H1 (cell line): ENCODE data around the gene DLX4. TPM values are rescaled to one million over a fixed set of nuclear protein-coding genes. Genes with fewer than 3 reads are reported as not detected.

Experiments
- BCL11A ChIP-seq, 2 experiments: IDR thresholded peaks; one replicate each; pipeline ENCODE4 v1.6.1; 2011; ENCODE audit warnings: low read depth in 2 of 2, low read length in 2 of 2, mild to moderate bottlenecking in 2 of 2
- HDAC2 ChIP-seq, 2 experiments: fragments of 300-600 bp in 1 of 2; sonication (generic) in 1 of 2; IDR thresholded peaks; 2 replicates each; pipeline ENCODE4 v1.6.1; 2011 to 2012; ENCODE audit warnings: low read depth in 2 of 2, low read length in 2 of 2, mild to moderate bottlenecking in 2 of 2, moderate library complexity in 2 of 2, borderline replicate concordance in 1 of 2, inconsistent platforms in 1 of 2
- SIRT6 ChIP-seq: IDR thresholded peaks from one replicate; pipeline ENCODE4 v1.7.1; 2012; ENCODE audit warnings: low read length, inconsistent platforms
- polyA plus RNA-seq, 7 experiments: library from polyadenylated mRNA; depleted of rRNA in 3 of 7; stranded (reverse) in 5 of 7; unstranded in 2 of 7; fragments of >200 nt in 5 of 7; fragments of 200-250 nt in 2 of 7; gene quantifications; 1 replicate in 5 of 7; 2 replicates in 1 of 7; 4 replicates in 1 of 7; pipeline versions ENCODE4 v1.2.1 to v1.2.3, GENCODE V29; 2011 to 2013; ENCODE audit warnings: missing spikeins in 2 of 7, mixed read lengths in 2 of 7
- total RNA-seq: library from RNA; stranded (reverse); fragmentation: NEBNext Ultra II Directional; extraction: Animal tissue kit (Norgen Biotek cat#: 25700); gene quantifications from 2 replicates; pipeline ENCODE4 v1.2.1, GENCODE V29; 2021

DLX4 gene
- total and polyA plus RNA-seq, 2 of the 8 experiments (the other 6 are each of a cell fraction or from before 2014, with no cell fraction given), result 0.67 to 0.80 TPM

GRCh38 chr17:49957350-49957749, 11.6 kb upstream of the DLX4 start (continued):
- TF ChIP-seq BCL11A (IDR thresholded peaks at IDR 0.05; ENCODE audit: low read depth in 2 of 2, low read length in 2 of 2) (no peak), SIRT6 (no peak), HDAC2 (IDR thresholded peaks at IDR 0.05; ENCODE audit: borderline replicate concordance in 1 of 2, low read depth in 2 of 2, low read length in 2 of 2) (no peak)
- TF ChIP-seq, all 59 proteins: peak for 0
